Hematopoietic multipotent progenitor cell treated with erythropoietin and hydrocortisone succinate and interleukin-3 and kit ligand, for 8 days (in vitro differentiated cells): Measurements from ENCODE around the gene MUC6.

Experiments used
- DNase-seq: peaks from one replicate; pipeline ENCODE4 v3.0.0-alpha.2; 2015

Gene MUC6

GRCh38 chr11:1051356-1052132 lies 15.0 kb upstream of the MUC6 start:
- no peak for DNase-seq

GRCh38 chr11:1050581-1051355 lies 14.2 kb upstream of the MUC6 start:
- DNase-seq = peak; percentile 66

GRCh38 chr11:1049911-1050580 lies 13.5 kb upstream of the MUC6 start:
- DNase-seq = no peak

GRCh38 chr11:1049431-1049891 lies 12.9 kb upstream of the MUC6 start:
- peak; percentile 3 for DNase-seq

GRCh38 chr11:1049071-1049405 lies 12.5 kb upstream of the MUC6 start:
- DNase-seq = no peak

- no peak for DNase-seq
These were observed 12.0 kb upstream of the MUC6 start for GRCh38 chr11:1048375-1049070.

GRCh38 chr11:1047595-1048156 lies 11.2 kb upstream of the MUC6 start:
- DNase-seq = no peak

GRCh38 chr11:1044160-1044559 lies 7.6 kb upstream of the MUC6 start:
- DNase-seq = no peak

GRCh38 chr11:1043563-1044096 lies 7.1 kb upstream of the MUC6 start:
- DNase-seq = no peak

GRCh38 chr11:1042626-1043562 lies 6.4 kb upstream of the MUC6 start:
- DNase-seq = no peak

GRCh38 chr11:1041936-1042608 lies 5.6 kb upstream of the MUC6 start:
- DNase-seq = peak; percentile 85

- no peak for DNase-seq
These were observed 5.0 kb upstream of the MUC6 start for GRCh38 chr11:1041471-1041870.

- DNase-seq = no peak
These were observed 4.6 kb upstream of the MUC6 start for GRCh38 chr11:1041149-1041467.

- no peak for DNase-seq
These were observed 4.1 kb upstream of the MUC6 start for GRCh38 chr11:1040428-1041148.

- DNase-seq = no peak
These were observed 3.2 kb upstream of the MUC6 start for GRCh38 chr11:1039481-1040427.

- DNase-seq = no peak
These were observed 2.4 kb upstream of the MUC6 start for GRCh38 chr11:1038921-1039320.

- DNase-seq = no peak
These were observed 1.8 kb upstream of the MUC6 start for GRCh38 chr11:1038361-1038760.

- no peak for DNase-seq
These were observed 1.1 kb upstream of the MUC6 start for GRCh38 chr11:1037506-1038055.

GRCh38 chr11:1036931-1037330 lies 413 bp upstream of the MUC6 start:
- no peak for DNase-seq
